Hematopoietic multipotent progenitor cell treated with erythropoietin and hydrocortisone succinate and interleukin-3 and kit ligand, for 8 days (in vitro differentiated cells): ENCODE measurements around the gene TPRN.

ENCODE experiments used
- DNase-seq: peaks from one replicate; pipeline ENCODE4 v3.0.0-alpha.2; 2015

The TPRN gene

GRCh38 chr9:137235424-137236237 is 35.1 kb upstream of the TPRN start:
- DNase-seq, result no peak

GRCh38 chr9:137234758-137235423 is 34.4 kb upstream of the TPRN start:
- DNase-seq, result no peak

GRCh38 chr9:137234055-137234697 is 33.6 kb upstream of the TPRN start:
- no peak for DNase-seq

GRCh38 chr9:137233143-137233980 is 32.8 kb upstream of the TPRN start:
- DNase-seq, result no peak

GRCh38 chr9:137232510-137232909 is 32.0 kb upstream of the TPRN start:
- no peak for DNase-seq

- no peak for DNase-seq
Measured at GRCh38 chr9:137232101-137232500, 31.6 kb upstream of the TPRN start.

GRCh38 chr9:137231372-137232039 is 31.0 kb upstream of the TPRN start:
- DNase-seq, result no peak

GRCh38 chr9:137230705-137231371 is 30.3 kb upstream of the TPRN start, which contains the start of gene SLC34A3:
Gene SLC34A3, plus strand, starts transcription at chr9:137230901. Its CDS starts 802 bp downstream, at chr9:137231703.
- no peak for DNase-seq

GRCh38 chr9:137229903-137230704 is 29.6 kb upstream of the TPRN start:
- DNase-seq, result no peak

- DNase-seq, result no peak
Measured at GRCh38 chr9:137228968-137229896, 28.7 kb upstream of the TPRN start.

- DNase-seq, result no peak
Measured at GRCh38 chr9:137228506-137228967, 28.0 kb upstream of the TPRN start.

- DNase-seq, result no peak
Measured at GRCh38 chr9:137227853-137228505, 27.4 kb upstream of the TPRN start.

- peak; percentile 83 for DNase-seq
Measured at GRCh38 chr9:137227054-137227852, 26.7 kb upstream of the TPRN start, which contains the start of gene RNF224. Gene RNF224, plus strand, starts transcription at chr9:137227502. Its CDS starts 834 bp downstream, at chr9:137228336.

GRCh38 chr9:137226338-137227053 is 26.0 kb upstream of the TPRN start:
- DNase-seq, result no peak

GRCh38 chr9:137225699-137226331 is 25.3 kb upstream of the TPRN start:
- no peak for DNase-seq

GRCh38 chr9:137224830-137225694 is 24.5 kb upstream of the TPRN start, which contains the start of gene CYSRT1:
Gene CYSRT1, plus strand, starts transcription at chr9:137225174. Its CDS starts 448 bp downstream, at chr9:137225622.
- no peak for DNase-seq
